IMR-90 (cell line): ENCODE measurements around the gene TSPYL1.

Source experiments
- CTCF ChIP-seq: conservative IDR thresholded peaks from 2 replicates; pipeline ENCODE4 v1.5.1; 2012; ENCODE audit warnings: mild to moderate bottlenecking, low read depth, low read length, improper control_type of control experiment
- POLR2A ChIP-seq: IDR thresholded peaks from 2 replicates; pipeline ENCODE4 v1.6.1; 2012; ENCODE audit warnings: mild to moderate bottlenecking, low read depth, low read length
- RFX5 ChIP-seq: IDR thresholded peaks from 2 replicates; pipeline ENCODE4 v1.8.0; 2012; ENCODE audit warnings: low read depth, mild to moderate bottlenecking, low read length, moderate library complexity
- SMC3 ChIP-seq: fragments of 150-350 bp; IDR thresholded peaks from 2 replicates; pipeline ENCODE4 v1.6.1; 2016; ENCODE audit warnings: low read depth, mild to moderate bottlenecking, antibody characterized with exemption, low read length, moderate library complexity
- TF ChIP-seq, protein P1 (sequence below): fragments of 150-350 bp; IDR thresholded peaks from 2 replicates; pipeline ENCODE4 v1.6.1; 2017; ENCODE audit warnings: mild to moderate bottlenecking, antibody characterized with exemption, low read length, low read depth

GRCh38 chr6:116327803-116328527 is 48.2 kb upstream of the TSPYL1 start:
- TF ChIP-seq CTCF (no peak), SMC3 (no peak), RFX5 (no peak), POLR2A (no peak)
- TF ChIP-seq, protein P1, sequence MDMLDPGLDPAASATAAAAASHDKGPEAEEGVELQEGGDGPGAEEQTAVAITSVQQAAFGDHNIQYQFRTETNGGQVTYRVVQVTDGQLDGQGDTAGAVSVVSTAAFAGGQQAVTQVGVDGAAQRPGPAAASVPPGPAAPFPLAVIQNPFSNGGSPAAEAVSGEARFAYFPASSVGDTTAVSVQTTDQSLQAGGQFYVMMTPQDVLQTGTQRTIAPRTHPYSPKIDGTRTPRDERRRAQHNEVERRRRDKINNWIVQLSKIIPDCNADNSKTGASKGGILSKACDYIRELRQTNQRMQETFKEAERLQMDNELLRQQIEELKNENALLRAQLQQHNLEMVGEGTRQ: no peak
